Activated naive CD4-positive, alpha-beta T cell treated with anti-CD3 and anti-CD28 coated beads, Interleukin-2, amount 50 U/mL, for 16 hours (primary cell): ENCODE measurements around the gene PLAGL1.

Experiments used
- DNase-seq: peaks from one replicate; pipeline ENCODE4 v3.0.0-alpha.2; 2020

PLAGL1 gene

DNA sequence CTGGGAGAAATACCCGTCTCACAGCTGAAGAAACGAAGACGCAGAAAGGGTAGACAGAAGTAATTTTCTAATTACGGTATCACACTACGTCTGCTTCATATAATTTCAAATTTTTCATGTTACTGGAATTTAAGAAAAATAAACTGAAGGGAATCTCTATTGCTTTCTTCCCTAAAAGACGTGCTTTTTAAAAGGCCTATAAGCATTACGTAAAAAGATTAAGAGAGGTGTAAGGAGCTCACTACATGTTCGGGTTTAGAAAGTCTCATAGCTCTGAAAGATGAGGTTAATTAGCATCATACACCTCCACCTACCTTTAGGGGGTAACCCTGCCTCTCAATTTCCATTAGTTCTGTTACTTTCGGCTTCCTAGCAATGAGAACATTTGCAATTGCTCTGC lies 787 bp upstream of the PLAGL1 start:
- no peak for DNase-seq

DNA sequence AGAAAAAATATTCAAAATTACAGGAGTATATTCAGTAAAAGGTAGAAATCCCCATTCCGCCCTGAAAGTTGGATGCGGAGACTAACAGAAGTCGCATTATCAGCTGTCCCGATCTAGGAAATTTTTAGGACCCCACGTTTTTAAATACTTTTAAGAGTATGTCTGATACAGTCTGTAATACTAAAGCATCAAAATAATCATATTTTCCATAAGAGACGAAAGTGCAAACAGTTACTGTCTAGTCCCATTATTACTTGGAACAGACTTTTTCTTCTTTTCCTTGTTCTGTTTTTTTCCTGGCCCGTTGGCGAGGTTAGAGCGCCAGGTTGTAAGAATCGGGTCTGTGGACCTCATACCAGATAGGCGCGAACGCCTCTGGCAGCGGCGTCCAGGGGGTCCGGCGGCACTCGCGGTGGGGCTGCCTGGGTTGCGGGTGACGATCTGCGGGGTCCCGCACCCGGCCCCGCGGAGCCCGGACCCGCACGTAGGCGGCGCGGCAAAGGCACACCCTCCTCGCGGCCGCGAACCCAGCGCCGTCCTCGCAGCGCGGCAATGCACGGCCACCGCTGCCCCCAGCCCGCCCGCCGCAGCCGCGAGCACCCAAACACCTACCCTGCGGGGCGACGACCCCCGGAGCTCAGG lies 460 bp downstream of the PLAGL1 start:
- peak; percentile 17 for DNase-seq

GRCh38 chr6:144006736-144007477 lies 1.2 kb downstream of the PLAGL1 start:
- no peak for DNase-seq

- no peak for DNase-seq
Observed at GRCh38 chr6:143999406-143999805, 8.7 kb downstream of the PLAGL1 start.

GRCh38 chr6:143998686-143999085 lies 9.4 kb downstream of the PLAGL1 start:
- DNase-seq = no peak

GRCh38 chr6:143993965-143994646 lies 14.0 kb downstream of the PLAGL1 start:
- DNase-seq = no peak

DNA sequence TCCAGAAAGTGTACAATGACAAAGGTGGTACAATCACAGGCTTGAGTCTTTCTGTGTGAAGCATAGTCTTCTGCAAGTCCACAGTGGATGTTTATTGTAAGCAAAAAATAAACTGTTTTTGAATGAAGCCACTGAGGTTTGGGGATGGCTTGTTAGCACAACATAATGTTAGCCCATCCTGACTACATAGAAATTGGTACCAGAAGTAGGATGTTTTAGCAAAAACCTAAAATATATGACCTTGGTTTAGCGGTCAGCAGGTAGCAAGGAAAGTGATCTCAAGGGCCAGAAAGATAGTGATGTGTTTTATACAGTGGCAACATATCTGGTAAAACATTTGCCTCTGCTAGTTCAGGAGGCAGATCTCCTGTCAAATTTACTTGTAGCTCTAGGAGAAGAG lies 15.8 kb downstream of the PLAGL1 start:
- DNase-seq = no peak

- no peak for DNase-seq
Observed at GRCh38 chr6:143986463-143987065, 21.5 kb downstream of the PLAGL1 start.

DNA sequence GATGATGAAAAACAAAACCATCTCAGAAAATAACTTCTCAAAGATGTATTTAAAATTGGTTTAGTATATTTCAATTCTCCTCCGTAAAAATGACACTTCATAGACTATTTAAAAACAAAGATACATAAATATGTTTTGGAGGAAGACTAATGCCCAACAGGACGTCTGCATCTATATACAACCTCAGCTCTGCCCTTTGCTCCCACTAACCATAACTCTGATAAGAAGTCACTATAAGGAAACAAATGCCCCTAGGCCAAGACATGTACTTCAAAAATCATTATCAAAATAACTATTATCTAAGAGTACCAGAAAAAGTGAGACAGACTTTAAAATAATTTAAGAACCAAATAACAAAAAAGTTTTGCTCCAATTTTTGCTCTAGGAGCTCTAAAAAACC lies 23.4 kb downstream of the PLAGL1 start:
- no peak for DNase-seq

GRCh38 chr6:143982968-143983367 lies 25.1 kb downstream of the PLAGL1 start:
- DNase-seq = no peak

DNA sequence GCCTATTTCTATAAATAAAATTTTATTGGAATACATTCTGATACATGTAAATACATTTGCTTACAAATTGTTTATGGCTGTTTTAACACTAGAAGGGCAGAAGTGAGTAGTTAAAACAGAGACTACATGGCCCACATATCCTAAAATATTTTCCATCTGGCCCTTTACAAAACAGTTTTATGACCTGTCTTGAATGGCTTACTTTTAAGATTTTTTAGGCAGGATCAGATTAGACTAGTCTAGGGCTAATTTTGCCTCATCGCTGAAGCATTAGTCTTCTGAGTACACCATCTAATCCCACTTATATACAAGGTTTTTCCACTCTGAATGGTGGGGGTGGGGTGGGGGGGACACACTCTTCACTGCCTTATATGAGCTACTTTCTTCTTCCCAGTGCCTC lies 27.1 kb downstream of the PLAGL1 start:
- no peak for DNase-seq

DNA sequence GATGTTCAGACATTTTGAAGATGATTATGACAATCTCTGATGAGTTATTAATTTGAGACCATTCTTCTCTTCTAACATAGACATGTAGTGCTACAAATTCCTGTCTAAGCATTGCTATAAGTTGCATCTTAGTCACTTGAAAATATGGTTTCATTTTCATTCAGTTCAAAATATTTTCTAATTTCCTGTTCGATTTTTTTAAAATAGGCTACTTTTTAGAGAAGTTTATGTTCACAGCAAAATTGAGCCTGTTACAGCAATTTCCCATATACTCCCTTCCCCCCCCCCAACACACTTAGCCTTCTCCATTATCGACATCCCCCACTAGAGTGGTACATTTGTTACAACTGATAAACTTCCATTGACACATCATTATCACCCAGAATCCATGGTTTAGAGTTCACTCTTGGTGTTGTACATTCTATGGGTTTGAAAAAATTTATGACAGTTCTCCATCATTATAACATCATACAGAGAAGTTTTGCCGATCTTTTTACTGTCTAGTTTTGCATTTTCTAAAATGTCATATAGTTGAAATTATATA lies 31.2 kb downstream of the PLAGL1 start:
- no peak for DNase-seq

DNA sequence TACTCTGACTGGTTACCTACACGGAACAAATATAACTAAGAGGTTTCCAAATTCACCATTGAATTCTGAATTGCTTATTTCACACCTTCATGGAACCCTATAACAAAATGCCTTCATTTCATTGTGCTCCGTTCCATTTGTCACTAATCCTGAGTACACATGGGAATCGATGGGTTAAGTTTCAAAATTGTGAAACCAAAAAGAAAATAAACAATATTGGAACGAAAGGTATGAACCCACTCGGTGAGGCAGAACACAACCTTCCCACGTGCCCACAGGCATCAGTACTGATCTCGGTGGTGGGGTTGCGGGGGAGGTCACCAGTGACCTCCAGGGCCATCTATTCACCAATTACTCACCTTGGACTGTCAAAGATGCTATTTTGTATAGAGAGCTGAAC lies 34.0 kb downstream of the PLAGL1 start:
- no peak for DNase-seq

DNA sequence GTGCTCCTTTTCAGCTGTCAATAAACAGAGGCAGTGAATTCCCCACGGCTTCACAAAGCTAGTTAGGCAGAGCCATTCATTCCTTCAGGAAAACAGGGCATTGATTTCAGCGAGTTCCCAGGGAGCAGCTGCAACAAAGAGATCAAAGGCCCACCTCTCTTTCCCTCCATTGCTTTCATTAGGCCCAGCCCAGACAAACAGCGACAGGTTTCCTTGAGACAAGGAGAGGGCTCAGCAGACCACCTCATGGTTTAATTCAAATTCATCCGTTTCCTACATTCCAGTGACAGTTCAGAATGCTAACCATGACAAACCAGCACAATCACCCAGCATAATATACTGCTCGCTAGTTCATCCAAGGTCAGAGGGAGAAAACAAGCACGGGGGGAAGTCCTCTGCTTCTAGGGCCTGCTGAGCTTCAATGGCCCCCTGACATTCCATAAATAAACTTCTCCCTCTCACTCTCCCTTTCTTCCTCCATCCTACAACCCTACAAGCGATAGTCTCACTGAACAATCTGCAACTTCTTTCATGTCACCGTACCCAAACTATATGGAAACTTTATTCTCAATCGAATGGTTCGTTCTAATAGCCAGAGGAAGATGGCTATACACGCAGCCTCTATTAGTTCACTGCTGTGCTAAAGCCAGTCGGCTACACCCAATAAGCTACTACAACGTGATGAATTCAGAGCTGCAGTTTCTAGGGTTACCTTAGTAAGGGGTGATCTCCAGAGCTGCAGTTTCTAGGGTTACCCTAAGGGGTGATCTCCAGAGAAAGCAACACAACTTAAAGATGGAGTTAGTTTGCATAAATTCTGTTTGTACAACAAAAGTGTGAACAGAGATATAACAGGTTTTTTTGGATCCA lies 34.7 kb downstream of the PLAGL1 start:
- no peak for DNase-seq

DNA sequence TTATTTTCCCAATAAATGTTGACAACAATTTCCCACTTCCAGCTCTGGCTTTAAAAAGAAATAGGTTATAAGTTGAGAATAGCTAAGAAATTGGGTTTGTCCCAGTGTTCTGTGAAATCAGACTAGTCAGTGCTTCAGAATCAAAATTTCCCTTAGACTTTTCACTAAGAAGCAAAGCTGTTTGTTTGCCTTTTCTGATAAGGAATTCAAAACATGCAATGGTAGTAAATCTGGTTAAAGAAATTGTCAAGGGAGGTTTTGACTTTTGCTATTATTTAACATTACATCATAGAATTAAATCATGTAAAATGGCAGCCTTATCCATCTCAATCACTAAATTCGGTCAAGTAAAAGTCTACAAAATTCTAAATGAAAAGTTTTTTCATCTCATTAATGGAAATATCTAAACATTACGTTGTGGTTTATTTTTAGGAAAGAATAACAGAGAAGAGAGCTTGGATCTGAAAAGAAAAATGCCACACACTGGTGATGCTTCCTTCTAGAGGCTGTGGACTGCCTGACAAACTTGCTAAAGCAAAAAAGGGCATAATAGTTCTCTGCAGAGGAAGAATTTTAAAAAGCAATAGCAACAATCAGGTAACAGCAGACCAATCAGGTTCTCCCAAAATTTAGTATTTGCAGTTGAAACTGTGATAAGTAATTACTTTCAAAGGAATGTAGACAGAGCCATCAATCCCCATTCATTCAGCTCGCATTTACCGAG lies 36.4 kb downstream of the PLAGL1 start:
- no peak for DNase-seq

DNA sequence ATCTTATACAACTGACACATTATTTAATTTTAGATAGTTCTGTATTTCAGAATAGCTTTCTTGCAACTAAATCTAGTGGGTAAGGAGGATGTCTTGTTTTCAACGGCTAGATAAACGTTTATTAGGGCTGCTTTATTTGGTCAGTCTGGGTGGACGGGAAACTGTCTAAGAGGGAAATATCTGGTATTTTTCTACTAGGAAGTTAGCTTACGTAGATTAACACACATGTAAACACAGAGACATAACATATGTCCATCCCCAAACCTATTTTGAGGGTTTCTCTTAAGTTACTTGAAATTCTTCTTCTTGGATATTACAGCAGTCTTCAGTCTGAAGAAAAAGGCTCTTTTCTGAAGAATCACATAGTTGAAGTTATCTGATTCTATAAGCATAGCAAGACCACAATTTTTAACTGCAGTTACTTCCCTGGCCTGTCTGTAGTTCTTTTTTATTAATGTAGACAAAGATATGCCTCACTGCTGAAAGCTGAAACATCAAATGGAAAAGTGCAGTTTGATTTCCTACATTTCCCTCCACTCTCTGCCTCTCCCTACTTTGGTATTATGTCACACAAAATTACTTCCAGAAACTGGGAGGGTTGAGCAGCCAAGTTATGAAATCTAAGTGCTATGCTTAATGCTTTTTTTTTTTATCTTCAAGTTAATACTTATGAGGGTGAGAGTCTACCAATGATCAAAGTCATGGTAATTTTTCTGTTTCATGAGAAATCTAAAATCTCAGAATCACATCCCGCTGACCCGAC lies 37.4 kb downstream of the PLAGL1 start:
- no peak for DNase-seq

- no peak for DNase-seq
Observed at GRCh38 chr6:143969077-143969476, 39.0 kb downstream of the PLAGL1 start.

- DNase-seq = no peak
Observed at GRCh38 chr6:143967706-143968376, 40.2 kb downstream of the PLAGL1 start.

DNA sequence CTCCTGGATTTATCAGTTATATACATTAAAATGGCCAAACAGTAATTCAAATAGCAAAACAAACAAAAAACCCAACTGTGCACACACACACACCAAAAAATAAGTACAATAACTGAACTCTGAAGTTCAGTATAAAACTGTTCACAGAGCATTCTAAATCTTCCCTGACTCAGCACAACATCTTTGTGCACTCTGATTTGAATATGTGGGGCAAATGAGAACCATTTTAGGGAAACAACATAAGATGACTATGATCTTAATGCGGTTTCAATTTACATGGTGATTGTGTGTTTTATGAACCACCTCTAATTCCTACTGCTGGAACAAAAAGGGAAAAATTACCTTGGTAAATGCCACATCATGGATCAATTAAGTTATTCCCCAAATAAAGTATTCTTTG lies 41.7 kb downstream of the PLAGL1 start:
- DNase-seq = no peak

- DNase-seq = no peak
Observed at GRCh38 chr6:143965503-143966171, 42.4 kb downstream of the PLAGL1 start.
